ENCODE data around the gene TBX4. TPM values are rescaled to one million over a fixed set of nuclear protein-coding genes. Genes with fewer than 3 reads are reported as not detected.
A peak's percentile ranks its signal among the peaks of the same experiment; 100 is the strongest.

Gene TBX4
- total RNA-seq, 4 donors from 2014 or later, result not detected

DNA sequence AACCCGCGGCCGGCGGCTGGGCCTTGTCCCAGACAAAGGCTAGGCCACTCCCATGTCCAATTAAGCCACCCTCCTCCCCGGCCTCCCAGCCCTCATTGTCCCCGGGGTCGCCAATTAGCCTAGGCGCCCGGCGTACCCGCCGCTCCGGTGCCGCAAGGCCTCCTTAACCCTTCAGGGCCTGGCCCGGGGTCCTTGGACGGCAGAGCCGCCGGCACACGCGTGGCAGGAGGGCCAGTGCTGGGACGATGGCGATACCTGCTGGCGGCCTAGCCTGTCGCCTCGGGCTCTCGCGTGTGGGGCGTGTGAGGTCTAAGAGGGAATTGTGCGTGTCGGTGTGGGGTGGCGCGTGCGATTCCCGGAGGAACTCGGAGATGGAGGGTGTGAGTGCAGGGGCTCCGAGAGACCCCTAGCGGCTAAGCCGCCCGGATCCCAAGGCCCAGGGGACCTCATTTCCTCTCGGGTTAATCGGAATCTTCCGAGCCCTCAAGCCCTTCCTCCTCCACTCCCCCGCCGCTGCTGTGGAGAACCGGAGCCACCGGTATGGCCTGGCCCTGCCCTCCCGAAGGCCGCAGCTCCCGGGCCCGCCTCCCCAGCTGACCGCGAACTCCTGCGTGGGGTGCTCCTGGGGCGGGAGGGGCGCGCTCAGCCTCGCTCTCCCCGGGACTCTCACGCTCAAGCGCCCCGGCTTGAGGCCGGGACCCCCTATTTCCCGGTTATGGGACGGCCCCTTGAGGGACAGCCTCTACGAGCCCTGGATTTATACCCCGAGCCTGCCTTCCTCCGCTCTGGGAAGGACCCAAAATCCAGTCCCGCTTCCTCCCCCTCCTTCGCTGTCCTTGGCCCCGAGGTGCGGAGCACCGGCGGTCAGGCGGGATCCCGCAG lies 40.7 kb upstream of the TBX4 start:
- TF ChIP-seq, protein P1, sequence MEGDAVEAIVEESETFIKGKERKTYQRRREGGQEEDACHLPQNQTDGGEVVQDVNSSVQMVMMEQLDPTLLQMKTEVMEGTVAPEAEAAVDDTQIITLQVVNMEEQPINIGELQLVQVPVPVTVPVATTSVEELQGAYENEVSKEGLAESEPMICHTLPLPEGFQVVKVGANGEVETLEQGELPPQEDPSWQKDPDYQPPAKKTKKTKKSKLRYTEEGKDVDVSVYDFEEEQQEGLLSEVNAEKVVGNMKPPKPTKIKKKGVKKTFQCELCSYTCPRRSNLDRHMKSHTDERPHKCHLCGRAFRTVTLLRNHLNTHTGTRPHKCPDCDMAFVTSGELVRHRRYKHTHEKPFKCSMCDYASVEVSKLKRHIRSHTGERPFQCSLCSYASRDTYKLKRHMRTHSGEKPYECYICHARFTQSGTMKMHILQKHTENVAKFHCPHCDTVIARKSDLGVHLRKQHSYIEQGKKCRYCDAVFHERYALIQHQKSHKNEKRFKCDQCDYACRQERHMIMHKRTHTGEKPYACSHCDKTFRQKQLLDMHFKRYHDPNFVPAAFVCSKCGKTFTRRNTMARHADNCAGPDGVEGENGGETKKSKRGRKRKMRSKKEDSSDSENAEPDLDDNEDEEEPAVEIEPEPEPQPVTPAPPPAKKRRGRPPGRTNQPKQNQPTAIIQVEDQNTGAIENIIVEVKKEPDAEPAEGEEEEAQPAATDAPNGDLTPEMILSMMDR (IDR thresholded peaks at IDR 0.05), result no peak
- no peak for TF ChIP-seq POLR2A (IDR thresholded peaks at IDR 0.05)
- Histone ChIP-seq H3K27me3 (peaks cover 0 to 16% of the 10 kb centered on the region in 2 donors), H3K27ac (peak overlapping the region; percentile 33 to 78 (median 68)), H3K4me1 (peaks cover 0 to 40% (median 26%) of the 10 kb centered on the region in 4 donors), H3K4me3 (peak overlapping the region; percentile 47 to 60 (median 52)), H3K9me3 (no peaks in the 10 kb centered on the region), H3K36me3 (no peaks in the 10 kb centered on the region)
- DNase-seq, result peak; percentile 21 to 66 (median 62)

DNA sequence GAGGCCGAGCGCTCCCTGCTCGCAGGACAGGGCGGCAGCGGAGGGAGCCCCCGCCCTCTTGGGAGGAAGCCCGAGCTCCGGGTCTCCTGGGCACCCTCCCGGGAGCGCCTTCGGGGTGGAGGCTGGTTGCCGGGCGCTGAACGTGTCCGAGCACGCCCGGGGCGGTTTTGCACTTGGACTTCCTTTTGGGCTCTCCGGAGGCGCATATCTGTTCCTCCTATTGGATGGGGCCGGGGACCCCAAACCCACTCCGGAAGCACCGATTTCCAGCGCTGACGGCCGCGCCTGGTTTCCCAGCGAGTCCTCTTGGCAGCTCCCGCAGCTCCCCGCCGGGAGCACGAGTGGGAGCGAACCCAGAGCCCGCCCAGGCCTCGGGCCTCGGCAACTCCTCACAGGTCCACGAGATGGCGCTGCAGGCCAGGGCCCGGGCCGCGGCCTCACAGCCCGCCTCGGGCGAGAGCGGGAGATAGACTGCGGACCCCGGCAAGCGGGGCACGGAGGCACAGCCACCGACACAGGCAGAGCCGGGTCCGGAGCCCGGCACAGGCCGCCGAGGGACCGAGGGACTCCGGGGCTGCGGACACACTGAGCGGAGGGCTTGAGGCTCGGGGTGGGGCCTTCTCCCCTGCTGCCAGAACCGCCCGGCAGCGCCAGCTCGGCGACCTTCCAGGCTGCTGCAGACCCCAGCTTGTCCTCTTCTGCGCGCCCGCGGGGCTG lies 39.9 kb upstream of the TBX4 start:
- Histone ChIP-seq H3K36me3 (no peaks in the 10 kb centered on the region), H3K4me3 (peak overlapping the region; percentile 47 to 60 (median 52)), H3K27me3 (peaks cover 0 to 16% of the 10 kb centered on the region in 2 donors), H3K9me3 (no peaks in the 10 kb centered on the region), H3K27ac (peak overlapping the region; percentile 33 to 78 (median 68)), H3K4me1 (peaks cover 0 to 45% (median 26%) of the 10 kb centered on the region in 4 donors)
- peak; percentile 61 to 87 (median 86) for DNase-seq
- no peak for TF ChIP-seq POLR2A (IDR thresholded peaks at IDR 0.05)
- TF ChIP-seq, protein P1 (IDR thresholded peaks at IDR 0.05), result peak; percentile 81 to 98 (median 96)

DNA sequence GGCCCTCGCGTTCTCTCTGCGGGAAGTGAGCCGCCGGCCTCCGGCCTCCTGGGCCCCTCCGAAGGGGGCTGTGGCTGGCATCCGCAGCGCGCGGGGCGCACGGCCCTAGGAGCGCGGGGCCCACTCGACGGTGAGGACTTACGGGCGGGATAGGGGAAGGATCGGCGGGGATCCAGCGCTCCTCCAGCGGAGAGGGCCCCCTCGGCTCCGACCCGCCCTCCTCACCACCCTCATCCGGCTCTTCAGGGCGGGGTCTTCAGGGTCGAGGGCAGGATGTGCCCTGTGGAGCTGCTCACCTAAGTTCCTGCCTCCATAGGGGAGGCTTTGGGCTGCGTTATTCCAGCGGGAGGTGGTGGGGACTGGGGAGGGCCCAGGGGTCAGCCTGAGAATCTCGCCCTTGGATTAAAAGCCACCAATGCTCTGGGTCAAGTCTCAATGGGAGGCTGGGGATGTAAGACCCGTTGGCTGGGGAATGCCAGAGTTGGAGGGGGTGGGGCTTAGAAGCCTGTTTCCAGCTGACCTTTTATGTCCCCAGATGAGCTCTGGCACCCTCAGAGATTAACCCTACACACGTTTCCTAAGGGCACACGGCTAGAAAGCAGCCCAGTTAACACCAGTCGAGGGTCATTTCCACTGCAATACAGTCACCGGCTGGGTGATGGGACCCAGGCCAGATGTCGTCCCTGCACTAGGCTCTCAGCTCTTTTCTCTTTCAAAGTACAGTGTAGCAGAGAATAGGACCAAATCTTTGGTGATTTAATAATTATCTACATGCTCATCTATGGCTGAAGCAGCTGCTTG lies 39.2 kb upstream of the TBX4 start:
- Histone ChIP-seq H3K36me3 (no peaks in the 10 kb centered on the region), H3K27me3 (peaks cover 0 to 16% of the 10 kb centered on the region in 2 donors), H3K4me3 (peak overlapping the region; percentile 47 to 60 (median 52)), H3K9me3 (no peaks in the 10 kb centered on the region), H3K27ac (peak overlapping the region; percentile 33 to 78 (median 68)), H3K4me1 (peaks cover 0 to 47% (median 24%) of the 10 kb centered on the region in 4 donors)
- no peak for TF ChIP-seq POLR2A (IDR thresholded peaks at IDR 0.05)
- TF ChIP-seq, protein P1 (IDR thresholded peaks at IDR 0.05), result no peak
- peak in 2 of 3 donors; percentile 14 to 41 for DNase-seq

DNA sequence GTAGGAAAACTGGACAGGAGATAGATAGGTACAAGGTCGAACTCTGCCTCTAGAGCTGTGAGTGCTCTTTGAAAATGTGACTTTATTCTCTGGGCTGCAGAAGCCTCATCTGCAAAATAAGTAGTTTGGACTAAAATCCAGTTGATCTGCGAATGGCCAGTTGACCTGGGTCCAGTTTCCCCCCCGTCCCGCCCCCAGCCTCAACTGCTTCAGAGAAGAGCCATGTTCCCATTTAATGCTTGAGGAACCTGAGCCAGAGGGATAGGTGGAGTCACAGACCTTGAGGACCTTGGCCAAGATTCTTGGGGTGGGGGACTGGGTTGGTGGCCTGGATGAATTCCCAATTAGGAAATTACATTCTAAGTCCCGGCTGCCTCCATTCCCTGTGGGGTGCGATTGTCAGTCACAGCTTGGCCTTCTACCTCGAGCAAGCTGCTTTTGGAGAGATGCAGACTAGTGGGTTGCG lies 38.5 kb upstream of the TBX4 start:
- peaks cover 0 to 44% (median 23%) of the 10 kb centered on the region in 4 donors for H3K4me1 ChIP-seq
- peak in 2 of 3 donors; percentile 10 to 29 for DNase-seq
- H3K9me3 ChIP-seq, result no peaks in the 10 kb centered on the region
- no peaks in the 10 kb centered on the region for H3K36me3 ChIP-seq
- H3K27ac ChIP-seq, result peak overlapping the region in 1 of 4 donors; percentile 78
- no peak overlapping the region for H3K4me3 ChIP-seq
- H3K27me3 ChIP-seq, result peaks cover 0 to 16% of the 10 kb centered on the region in 2 donors
- TF ChIP-seq POLR2A (IDR thresholded peaks at IDR 0.05), result no peak
- TF ChIP-seq, protein P1 (IDR thresholded peaks at IDR 0.05), result no peak

Measured in Peyer's patch (tissue), 4 donors.